HG02798 (cell line): ENCODE results near the gene CCDC167.
"Not testable (repeated sequence)": the region's sequence is repeated elsewhere in the genome, so short reads cannot be mapped to it uniquely, and the experiment has no call there.

Experiments
- ATAC-seq: cut with Tn5 transposase; IDR thresholded peaks from one replicate; pipeline ENCODE4 v1.9.1; 2021; ENCODE audit warnings: mild to moderate bottlenecking; ENCODE audit not compliant: unreplicated experiment, poor library complexity

Gene CCDC167

DNA sequence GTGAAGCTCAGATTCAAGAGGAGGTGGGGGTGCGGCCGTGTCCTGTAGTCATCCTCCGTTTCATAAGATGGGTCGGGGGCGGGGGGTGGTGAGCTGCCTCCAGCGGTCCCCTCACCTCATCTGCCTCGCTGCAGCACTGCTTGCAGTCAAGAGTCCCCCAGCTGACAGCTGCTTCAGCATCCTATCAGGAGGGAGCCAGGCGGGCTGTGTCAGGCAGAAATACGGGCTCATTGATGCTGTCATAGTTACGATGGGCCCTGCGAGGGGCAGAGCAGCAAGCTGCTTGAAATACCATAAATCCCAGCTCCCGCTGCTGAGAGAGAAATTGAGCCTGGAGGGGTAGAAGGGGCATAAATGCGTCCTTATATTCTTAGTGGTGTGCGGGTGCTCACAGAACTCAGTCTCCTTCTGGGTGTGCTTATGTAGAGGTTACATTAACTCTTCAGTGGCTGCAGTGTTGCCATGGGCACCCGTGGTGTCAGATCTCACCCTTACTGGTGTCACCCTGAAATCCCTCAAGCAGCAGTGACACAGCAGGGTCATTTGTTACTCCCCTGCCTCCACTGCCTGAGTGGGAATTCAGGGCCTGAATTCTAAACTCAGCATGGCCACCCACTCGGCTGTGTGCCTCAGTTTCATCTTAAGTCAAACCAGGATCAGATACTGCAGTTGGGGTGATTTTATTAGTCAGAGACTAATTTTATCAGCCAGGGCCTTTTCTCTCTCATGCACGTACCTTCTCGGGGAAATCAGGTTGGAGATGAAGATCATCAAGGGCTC lies 21.8 kb downstream of the CCDC167 start:
- no peak for ATAC-seq

DNA sequence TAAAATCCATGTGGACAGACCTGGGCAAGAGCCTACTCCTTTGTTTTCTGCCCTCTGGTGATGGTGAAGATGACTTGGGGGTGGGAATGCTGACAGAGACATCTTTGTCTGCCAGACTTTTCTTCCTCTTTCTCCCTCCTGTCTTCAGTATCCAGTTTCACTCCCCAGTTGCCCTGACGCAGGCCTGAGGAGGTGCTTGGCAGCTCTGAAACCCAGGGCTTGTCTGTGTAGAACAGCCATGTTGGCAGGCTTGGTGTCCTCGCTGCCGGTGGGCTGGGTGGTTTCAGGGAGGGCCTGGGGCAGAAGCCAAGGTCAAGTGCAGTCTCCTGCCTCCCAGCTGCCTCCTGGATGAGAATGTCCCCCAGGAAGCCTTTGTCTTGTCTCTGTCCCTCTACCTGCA lies 22.5 kb downstream of the CCDC167 start:
- ATAC-seq = no peak

DNA sequence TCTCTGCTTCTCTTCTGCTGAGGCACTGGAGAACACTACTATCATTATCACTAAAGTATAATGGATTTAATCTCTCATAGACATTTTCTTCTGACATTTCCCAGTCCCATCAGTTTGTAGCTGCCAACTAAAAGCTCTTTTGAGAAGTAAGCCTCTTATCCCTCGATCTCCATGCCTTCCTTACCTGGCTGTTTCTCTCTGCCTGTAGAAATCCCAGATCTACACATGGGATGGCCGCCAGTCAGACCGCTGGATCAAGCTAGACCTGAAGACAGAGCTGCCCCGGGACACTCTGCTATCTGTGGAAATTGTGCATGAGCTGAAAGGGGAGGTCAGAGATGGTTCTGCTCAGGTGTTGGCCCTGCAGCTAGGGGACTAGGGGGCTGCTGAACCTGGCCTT lies 25.4 kb downstream of the CCDC167 start:
- ATAC-seq = no peak

DNA sequence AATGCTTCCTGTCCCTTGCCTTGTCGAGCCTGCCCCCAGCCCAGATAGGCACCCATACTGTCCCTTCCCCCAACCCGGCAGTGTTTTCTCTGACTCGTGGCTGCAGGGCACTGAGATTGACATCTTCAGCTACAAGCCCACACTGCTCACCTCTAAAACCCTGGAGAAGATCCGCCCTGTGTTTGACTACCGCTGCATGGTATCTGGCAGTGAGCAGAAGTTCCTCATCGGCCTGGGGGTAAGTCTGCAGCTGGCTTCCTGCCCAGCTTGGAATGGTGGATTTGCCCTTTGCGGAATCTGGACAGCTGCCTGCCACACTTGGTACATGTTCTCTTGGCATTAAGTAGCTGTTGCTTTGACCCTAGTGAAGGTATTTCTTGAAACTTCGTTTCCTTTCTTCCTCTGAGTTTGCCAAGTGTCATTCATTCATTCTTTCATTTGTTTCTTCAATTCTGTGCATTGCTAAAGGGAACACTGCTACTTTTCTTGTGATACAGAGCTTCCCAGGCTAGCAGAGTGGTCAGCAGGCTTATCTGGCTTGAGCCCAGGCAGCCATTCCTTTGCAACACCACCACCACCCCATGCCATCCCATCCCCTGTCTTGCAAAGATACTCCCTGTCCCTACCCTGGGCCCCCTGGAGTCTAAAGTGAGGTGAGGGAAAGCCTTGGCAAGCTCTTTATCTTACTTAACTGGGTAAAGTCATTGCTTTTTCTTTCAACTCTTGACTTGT lies 26.2 kb downstream of the CCDC167 start:
- ATAC-seq = no peak

DNA sequence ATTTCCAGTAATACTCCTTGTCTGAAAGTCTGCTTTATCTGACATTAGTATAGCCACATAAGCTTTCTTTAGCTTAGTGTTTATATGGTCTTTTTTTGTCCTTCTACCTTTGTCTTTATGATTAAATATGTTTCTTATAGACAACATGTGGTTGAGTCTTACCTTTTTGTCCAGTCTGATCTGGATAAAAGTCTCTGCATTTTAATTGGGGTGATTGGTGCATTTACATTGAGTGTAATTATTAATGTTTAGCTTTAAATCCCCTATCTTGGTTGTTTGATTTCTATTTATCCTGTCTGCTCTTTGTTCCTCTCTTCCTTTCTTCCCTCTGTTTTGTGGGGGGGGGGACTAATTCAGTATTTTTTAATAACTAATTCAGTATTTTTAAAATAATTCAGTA lies 32.0 kb downstream of the CCDC167 start:
- ATAC-seq = no peak

DNA sequence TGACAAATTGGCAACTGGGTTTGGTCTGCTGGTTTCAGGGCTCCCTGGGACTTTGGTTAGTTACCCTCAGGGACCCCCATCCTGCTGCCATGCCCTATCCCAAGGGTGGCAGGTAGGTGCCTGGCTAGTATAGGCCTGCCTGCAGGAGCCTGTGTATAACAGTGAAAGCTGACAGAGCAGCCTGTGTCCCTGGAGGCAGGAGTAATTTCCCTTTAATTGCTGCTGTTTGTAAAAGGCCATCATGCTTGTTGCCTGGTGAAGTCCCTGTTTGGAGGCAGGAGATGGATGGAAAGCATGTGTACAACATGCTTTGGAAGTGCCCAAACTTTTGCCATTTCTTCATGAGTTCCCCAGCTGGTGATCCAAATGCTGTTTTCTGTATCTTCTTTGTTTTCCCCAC lies 36.6 kb downstream of the CCDC167 start:
- ATAC-seq = no peak

DNA sequence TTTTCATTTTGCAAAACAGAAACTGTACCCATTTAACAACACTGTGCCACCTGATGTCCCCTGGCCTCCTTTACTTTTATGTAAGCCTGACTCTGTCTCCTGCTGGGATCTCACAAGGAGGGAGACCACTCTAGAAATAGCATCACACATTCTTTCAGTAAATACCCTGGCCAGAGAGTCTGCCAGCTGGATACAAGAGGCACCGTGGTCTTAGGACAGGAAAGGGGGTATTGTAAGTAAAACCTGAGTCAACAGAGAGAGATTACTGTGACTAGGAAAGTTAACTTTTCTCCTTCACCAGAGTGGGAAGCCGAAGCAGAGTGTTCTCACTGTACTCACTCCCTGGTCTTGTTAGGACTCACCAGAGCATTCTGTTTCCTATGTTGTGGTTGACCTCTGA lies 38.9 kb downstream of the CCDC167 start:
- ATAC-seq = no peak

DNA sequence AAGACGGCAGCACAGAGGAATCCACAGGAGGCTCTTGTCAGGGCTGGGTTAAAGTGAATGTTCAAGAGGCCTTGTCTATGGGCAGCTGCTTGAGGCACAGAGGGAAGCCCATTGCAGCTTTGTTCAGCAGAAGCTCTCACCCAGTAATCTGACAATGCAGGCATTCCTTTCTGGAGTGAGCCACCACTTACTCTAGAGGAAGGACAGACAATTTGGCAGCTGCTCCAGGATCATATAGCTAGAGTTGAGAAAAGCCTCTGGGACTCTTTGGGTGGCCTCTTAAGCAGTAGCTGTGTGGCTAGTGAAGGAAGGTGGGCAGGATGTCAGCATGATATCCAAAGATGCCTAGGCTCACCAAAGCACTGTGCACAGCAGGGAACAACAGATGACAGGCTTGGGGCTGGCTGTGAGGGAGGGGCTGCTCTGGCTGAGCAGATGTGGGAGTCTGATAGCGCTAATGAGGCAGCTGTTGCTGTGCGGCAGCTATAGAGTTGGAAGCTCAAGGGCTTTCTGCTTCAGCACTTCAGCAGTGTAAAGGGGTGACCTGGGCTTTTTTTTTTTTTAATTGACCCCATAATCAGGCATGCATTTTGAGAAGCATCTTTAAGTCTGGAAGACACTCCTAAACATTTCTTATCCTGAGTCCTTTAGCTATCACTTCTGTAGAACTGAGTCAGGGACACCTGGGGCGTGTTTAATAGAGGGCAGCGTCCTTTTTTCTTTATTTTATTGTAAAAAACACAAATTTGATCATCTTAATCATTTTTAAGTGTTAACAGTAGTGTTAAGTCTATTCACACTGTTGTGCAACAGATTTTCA lies 39.5 kb downstream of the CCDC167 start:
- ATAC-seq = no peak

DNA sequence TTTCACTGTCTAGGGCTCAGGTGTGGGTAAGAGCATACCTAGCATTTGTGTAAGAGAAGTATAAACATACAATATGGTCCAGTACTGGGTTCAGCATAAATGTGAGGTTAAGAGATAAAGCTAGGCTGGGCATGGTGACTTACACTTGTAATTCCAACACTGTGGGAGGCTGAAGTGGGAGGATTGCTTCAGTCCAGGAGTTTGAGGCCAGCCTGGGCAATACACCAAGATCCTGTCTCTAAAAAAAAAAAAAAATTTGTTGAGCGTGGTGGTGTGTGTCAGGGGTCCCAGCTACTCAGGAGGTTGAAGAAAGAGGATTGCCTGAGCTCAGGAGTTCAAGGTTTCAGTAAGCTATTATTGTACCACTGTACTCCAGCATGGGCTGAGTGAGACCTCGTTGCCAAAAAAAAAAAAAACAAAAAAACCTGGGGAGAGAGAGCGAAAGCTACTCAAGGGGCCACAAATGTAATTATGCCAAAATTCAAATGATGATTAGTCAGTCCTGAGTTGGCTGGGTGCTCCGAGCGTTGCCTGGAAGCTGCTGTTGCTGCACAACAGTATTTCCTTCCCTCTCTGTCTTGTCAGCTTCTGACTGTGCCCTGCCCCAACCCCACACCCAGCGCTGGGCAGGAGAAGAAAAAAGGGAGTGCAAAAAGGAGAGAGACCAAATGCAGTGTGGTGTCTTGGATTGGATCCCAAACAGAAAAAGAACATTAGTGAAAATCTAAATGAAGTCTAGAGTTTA lies 42.7 kb downstream of the CCDC167 start:
- no peak for ATAC-seq

DNA sequence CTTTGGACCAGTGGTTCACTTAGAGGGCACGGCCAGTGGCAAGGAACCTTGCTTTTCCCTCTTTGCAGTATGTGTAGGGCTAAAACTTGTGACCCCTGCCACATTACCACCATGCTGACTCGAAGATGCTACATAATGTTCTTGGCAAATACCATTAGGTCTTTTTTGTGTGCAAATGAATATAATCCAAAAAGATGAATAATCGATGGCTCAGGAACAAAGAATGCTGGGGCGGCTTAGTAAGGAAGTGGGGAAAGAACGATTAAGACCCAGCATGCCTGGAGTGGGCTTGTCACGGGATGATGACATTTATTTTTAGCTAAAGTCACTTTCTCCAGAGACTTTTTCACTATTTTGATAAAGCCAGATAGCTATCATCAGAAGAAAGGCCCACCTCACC lies 43.6 kb downstream of the CCDC167 start:
- no peak for ATAC-seq

DNA sequence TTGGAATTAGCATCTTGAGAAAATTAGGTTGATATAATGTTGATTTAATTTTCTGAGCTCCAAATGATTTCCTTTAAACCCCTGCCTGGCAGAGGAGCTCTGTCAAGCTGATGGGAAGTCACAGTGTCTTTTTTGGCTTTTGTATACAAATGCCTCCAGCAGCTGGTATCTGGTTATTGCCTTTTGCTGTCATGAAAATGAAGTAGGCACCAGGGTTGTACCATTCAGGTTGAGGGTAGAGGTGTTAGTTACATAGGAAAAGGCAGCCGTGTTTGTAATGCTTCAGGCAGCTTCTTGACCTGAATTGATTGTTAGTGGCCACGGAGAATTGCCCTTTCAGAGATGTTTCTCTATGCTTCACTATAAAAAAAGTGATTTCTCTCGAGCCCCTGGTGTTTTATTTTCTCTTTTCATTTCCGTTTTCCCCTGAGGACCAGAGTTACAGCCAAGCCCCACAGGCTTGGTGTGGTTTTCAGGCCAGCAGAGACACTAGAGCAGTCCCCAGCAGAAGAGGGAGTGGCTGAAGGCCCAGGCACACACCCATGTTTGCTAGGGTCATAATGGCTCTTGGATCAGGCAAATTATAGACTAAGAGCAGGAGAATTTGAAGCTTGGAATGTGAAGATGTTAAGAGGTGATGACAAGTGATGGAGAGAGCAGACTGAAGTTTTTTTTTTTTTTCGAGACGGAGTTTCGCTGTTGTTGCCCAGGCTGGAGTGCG lies 45.1 kb downstream of the CCDC167 start:
- no peak for ATAC-seq

DNA sequence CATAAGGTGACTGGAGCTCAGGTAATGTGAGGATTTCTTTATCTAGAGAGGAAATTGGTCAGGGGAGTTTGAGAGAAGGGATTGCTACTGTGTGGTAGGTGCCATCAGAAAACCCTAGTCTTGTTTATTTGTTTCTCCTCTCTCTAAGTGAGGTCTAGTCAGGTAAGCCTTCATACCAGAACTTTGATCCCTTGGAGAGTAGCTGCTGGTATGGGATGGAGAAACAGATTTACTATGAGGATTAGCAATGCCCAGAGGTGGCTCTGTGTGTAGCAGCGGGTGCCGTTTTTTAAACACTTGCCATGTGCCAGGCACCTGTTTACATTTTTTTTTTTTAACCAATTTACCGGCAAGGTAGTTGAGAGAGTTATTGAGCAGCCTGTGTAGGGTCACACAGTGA lies 47.2 kb downstream of the CCDC167 start:
- ATAC-seq = no peak

DNA sequence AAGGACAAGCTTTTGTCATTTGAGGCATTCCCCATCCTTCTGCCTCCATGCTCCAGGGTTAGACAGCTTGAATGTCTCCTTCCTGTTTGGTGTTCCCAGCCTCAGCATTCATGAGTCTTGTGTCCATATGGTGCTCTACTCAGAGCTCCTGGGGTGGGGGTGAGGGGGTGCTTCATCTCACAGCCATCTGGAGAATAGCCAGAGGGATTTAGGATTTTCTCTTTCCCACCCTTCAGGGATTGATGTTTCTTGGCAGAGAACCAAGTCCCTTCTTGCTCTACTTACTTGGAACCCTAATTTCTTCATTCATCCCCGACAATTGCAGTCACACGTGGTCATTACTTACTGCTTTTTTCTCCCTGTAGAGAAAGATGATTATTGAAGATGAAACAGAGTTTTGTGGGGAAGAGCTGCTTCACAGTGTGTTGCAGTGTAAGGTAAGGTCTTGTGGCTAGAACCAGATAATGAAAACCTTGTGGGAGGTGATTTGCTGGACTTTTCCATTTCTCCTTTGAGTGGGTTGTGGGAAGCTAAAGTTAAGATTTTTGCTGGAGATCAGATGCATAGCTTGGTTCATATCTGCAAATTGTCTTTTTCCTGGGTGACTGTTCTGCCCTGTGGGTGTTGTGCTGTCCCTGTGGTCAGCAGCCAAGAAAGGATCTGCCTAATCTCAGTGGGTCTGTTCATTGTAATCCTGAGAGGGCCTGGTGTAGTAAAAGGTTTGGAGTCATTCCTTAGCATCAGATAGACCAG lies 48.1 kb downstream of the CCDC167 start:
- ATAC-seq = no peak

DNA sequence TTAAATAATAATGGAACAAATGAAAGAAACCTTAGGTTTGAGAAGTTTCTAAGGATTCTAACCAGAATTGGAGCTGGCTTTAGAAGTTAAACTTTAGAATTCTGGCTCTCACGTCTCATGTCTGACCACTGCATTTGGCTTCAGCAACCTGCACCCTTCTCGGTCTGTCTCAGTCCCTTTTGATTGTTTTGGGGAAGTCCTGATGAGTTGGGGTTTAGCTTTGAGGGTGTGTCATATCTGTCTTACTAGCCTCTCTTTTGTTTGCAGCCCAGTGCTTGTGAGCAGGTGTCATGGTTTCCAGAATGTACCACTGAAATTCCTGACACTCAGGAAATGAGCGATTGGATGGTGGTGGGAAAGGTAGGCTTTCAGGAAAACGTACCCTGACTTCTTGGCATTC lies 49.7 kb downstream of the CCDC167 start:
- ATAC-seq = no peak

DNA sequence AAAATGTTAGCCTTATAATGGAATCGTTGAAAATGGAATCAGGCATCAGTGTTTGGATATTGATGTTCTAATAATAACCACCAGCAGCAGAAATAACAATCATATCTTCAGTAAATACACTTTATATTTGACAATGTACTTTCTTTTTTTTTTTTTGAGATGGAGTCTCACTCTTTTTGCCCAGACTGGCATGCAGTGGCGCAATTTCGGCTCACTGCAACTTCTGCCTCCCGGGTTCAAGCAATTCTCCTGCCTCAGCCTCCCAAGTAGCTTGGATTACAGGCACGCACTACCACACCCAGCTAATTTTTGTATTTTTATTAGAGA lies 56.5 kb downstream of the CCDC167 start:
- ATAC-seq = not testable (repeated sequence)

DNA sequence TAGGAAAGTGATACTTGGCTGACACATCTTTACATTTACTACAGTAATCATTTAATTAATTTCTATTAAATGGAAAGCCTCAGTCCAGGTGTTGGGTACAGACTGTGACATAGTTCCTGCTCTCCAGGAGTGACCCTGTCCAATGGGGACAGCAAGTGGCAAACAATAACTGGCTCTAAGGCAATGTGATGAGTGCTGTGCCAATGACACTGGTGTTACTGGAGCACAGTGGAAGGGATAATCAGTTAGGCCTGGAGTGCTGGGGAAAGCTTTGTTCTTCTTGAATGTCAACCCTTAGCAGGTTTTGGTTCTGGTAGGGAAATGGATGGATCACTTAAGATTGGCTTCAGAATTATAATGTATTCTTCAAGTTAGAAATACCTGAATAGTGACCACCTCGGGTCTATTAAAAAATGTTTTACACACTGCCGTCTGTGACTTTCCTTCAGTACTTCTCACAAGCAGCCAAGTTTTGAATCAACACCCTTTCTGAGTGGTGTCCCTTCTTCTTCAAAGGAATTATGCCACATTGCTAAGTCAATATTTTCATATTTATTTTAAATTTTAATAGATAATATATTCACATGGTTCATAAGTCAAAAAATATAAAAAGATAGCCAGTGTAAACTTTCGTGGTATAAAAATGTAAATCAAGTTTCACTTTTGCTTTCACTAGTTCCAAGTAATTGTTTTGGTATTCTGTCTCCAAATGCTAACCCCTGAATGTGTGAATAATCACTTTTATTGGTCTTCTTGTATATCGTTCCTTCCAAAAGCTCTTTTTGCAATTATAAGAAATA lies 57.1 kb downstream of the CCDC167 start:
- ATAC-seq = no peak

DNA sequence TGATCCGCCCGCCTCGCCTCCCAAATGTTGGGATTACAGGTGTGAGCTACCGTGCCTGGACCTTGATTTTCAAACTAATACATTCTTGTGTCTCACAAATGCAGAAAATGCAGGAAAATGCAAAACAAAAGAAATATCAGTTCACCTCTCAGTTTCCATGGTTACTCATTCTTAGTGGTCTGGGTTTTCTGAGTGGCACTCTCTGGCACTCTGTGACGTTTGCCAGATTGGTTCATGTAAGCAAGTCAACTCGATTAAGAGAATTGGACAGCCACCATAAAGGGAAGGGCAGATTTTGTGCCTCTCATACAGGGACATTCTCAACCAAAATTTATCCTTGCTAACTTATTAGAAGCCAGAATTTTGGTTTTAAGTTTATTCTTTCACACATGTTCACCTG lies 58.0 kb downstream of the CCDC167 start:
- ATAC-seq = no peak

DNA sequence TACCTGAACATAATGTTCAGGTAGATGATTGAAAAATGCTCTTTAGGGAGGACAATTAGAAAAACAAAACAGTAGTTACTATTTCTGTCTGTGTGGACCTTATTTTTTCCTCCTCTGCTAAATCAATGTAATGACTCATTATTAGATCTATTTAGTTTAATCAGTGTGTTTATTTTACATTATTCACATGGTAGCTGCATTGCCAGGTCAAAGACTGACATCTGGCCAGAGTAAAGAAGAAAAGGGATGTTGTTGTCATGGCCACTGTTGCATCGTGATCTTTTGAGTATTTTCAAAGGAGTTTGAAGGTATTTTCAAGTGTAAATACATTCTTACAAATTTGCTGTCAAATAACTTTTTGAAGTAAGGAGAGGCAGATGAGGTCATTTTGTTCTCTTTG lies 60.8 kb downstream of the CCDC167 start:
- ATAC-seq = no peak
